PFSK-1 (cell line): ENCODE data around the gene GPR108.

ENCODE experiments used
- FOXP2 ChIP-seq: optimal IDR thresholded peaks from 2 replicates; pipeline ENCODE3; 2011; ENCODE audit warnings: borderline replicate concordance, control low read depth, inconsistent platforms; ENCODE audit not compliant: insufficient read depth; ENCODE audit errors: extremely low read length, extremely low read depth
- POLR2AphosphoS5 ChIP-seq: IDR thresholded peaks from 2 replicates; pipeline ENCODE4 v1.6.1; 2012; ENCODE audit warnings: low read depth, mild to moderate bottlenecking, control low read depth, low read length, moderate library complexity
- SIN3A ChIP-seq: IDR thresholded peaks from 2 replicates; pipeline ENCODE4 v1.6.1; 2012; ENCODE audit warnings: mild to moderate bottlenecking, low read length, moderate library complexity, borderline replicate concordance; ENCODE audit not compliant: insufficient read depth
- TAF1 ChIP-seq: IDR thresholded peaks from 2 replicates; pipeline ENCODE4 v1.6.1; 2012; ENCODE audit warnings: low read length, control low read depth, borderline replicate concordance; ENCODE audit not compliant: insufficient read depth
- TF ChIP-seq, protein P1 (sequence below), 2 experiments: IDR thresholded peaks; 2 replicates each; pipeline versions ENCODE4 v1.6.1 to v1.8.0; 2011 to 2012; ENCODE audit warnings: low read depth in 2 of 2, low read length in 2 of 2, control low read depth in 1 of 2, inconsistent platforms in 1 of 2, mild to moderate bottlenecking in 1 of 2, moderate library complexity in 1 of 2; ENCODE audit not compliant: insufficient read depth in 1 of 2

The GPR108 gene

DNA sequence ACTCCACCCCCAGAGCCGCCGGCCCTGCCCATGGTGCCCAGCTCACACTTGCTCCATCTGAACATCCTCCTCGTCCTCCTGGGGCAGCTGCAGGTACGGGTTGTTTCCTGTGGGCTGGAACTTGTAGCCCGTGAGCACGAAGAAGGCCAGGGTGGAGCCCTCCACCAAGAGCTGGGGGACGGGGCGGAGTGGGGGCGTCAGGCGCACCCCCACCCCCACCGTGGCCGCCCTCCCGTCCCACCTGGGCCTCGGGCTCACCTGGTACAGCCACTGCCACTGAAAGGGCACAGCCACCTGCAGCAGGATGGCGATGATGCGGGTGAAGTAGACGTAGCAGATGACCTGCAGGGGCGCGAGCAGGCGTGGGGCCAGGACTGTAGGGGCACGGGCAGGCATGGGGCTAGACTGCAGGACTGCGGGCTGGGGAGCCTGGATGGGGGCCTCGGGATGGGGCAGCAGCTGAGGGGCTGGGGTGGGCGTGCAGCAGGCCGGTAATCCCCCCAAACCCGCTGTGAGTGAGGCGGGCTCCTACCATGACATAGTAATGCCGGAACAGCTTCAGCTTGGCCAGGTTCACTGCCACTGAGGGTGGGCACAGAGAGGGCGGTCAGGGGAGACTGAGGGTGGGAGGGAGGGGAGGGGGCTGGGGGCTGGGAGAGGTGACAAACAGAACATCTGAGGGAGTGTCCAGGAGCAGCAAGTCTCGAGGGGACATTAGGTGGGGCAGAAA is 6.3 kb downstream of the GPR108 start:
- TF ChIP-seq, protein P1, sequence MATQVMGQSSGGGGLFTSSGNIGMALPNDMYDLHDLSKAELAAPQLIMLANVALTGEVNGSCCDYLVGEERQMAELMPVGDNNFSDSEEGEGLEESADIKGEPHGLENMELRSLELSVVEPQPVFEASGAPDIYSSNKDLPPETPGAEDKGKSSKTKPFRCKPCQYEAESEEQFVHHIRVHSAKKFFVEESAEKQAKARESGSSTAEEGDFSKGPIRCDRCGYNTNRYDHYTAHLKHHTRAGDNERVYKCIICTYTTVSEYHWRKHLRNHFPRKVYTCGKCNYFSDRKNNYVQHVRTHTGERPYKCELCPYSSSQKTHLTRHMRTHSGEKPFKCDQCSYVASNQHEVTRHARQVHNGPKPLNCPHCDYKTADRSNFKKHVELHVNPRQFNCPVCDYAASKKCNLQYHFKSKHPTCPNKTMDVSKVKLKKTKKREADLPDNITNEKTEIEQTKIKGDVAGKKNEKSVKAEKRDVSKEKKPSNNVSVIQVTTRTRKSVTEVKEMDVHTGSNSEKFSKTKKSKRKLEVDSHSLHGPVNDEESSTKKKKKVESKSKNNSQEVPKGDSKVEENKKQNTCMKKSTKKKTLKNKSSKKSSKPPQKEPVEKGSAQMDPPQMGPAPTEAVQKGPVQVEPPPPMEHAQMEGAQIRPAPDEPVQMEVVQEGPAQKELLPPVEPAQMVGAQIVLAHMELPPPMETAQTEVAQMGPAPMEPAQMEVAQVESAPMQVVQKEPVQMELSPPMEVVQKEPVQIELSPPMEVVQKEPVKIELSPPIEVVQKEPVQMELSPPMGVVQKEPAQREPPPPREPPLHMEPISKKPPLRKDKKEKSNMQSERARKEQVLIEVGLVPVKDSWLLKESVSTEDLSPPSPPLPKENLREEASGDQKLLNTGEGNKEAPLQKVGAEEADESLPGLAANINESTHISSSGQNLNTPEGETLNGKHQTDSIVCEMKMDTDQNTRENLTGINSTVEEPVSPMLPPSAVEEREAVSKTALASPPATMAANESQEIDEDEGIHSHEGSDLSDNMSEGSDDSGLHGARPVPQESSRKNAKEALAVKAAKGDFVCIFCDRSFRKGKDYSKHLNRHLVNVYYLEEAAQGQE (IDR thresholded peaks at IDR 0.05; ENCODE audit: insufficient read depth in 1 of 2, low read depth in 2 of 2, low read length in 2 of 2): no peak
- TF ChIP-seq SIN3A (no peak), POLR2AphosphoS5 (no peak), FOXP2 (no peak), TAF1 (no peak)

GRCh38 chr19:6730153-6730804 is 7.1 kb downstream of the GPR108 start:
- TF ChIP-seq POLR2AphosphoS5 (no peak), FOXP2 (no peak), TAF1 (no peak), SIN3A (no peak)
- TF ChIP-seq, protein P1 (IDR thresholded peaks at IDR 0.05; ENCODE audit: insufficient read depth in 1 of 2, low read depth in 2 of 2, low read length in 2 of 2): no peak

GRCh38 chr19:6729573-6730152 is 7.7 kb downstream of the GPR108 start:
- TF ChIP-seq SIN3A (no peak), POLR2AphosphoS5 (no peak), TAF1 (no peak), FOXP2 (no peak)
- TF ChIP-seq, protein P1 (IDR thresholded peaks at IDR 0.05; ENCODE audit: insufficient read depth in 1 of 2, low read depth in 2 of 2, low read length in 2 of 2): no peak

DNA sequence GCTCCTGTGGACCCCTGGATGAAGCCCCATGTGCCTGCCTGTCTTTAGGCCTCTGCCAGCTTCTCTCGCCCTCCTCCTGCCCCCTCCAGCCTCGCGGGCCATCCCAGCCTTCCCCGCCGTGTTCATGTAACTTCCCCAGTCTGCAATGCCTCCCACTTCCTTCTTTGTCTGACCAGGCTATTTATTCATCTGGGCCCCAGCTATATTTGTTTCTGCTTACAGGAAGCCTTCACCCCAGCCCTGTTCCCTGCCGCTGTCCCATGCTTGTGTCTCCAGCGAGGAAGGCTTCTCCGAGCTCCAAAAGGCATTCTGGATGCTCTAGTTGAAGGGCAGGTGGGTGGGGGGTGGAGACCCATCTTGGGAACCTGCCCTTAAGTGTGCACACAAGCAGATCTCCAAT is 9.0 kb downstream of the GPR108 start:
- TF ChIP-seq SIN3A (no peak), POLR2AphosphoS5 (no peak), TAF1 (no peak), FOXP2 (no peak)
- TF ChIP-seq, protein P1 (IDR thresholded peaks at IDR 0.05; ENCODE audit: insufficient read depth in 1 of 2, low read depth in 2 of 2, low read length in 2 of 2): no peak
